Measurements from ENCODE around the gene TMPRSS7.

TMPRSS7 gene

DNA sequence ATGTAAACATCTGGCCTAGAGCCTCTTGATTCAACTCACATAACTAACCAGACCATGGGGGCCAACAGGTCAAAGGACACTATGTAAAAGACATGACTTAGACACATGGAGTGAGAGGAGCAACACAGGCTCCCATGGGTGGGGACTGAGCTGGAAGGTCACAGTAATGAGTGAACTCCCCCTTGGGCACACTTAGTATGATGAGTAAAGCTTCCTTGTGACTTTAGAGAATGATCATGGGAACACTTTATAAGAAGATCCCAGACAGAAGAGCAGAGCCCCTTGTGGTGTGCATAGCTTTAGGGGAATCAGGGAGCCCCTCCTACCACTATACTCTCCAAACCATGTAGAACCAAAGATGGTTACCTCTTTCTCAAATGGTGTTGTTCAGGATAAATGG lies 88.3 kb downstream of the TMPRSS7 start:
- Histone ChIP-seq H3K4me1 (peaks cover 6% of the 10 kb centered on the region; the same call in 1 of the 2 replicates), H3K4me3 (ENCODE audit: low read depth, low read length) (no peak overlapping the region), H3K27me3 (no peaks in the 10 kb centered on the region), H3K9me3 (no peaks in the 10 kb centered on the region), H3K36me3 (no peaks in the 10 kb centered on the region)
- TF ChIP-seq, protein P1, sequence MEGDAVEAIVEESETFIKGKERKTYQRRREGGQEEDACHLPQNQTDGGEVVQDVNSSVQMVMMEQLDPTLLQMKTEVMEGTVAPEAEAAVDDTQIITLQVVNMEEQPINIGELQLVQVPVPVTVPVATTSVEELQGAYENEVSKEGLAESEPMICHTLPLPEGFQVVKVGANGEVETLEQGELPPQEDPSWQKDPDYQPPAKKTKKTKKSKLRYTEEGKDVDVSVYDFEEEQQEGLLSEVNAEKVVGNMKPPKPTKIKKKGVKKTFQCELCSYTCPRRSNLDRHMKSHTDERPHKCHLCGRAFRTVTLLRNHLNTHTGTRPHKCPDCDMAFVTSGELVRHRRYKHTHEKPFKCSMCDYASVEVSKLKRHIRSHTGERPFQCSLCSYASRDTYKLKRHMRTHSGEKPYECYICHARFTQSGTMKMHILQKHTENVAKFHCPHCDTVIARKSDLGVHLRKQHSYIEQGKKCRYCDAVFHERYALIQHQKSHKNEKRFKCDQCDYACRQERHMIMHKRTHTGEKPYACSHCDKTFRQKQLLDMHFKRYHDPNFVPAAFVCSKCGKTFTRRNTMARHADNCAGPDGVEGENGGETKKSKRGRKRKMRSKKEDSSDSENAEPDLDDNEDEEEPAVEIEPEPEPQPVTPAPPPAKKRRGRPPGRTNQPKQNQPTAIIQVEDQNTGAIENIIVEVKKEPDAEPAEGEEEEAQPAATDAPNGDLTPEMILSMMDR (IDR thresholded peaks at IDR 0.05; ENCODE audit: low read depth, low read length), result no peak
- no peak for DNase-seq

GRCh38 chr3:112123548-112123947 lies 89.0 kb downstream of the TMPRSS7 start:
- Histone ChIP-seq H3K36me3 (no peaks in the 10 kb centered on the region), H3K9me3 (no peaks in the 10 kb centered on the region), H3K27me3 (no peaks in the 10 kb centered on the region), H3K4me1 (peaks cover 10% of the 10 kb centered on the region; the same call in 1 of the 2 replicates), H3K4me3 (ENCODE audit: low read depth, low read length) (no peak overlapping the region)
- DNase-seq, result no peak
- TF ChIP-seq, protein P1 (IDR thresholded peaks at IDR 0.05; ENCODE audit: low read depth, low read length), result no peak

DNA sequence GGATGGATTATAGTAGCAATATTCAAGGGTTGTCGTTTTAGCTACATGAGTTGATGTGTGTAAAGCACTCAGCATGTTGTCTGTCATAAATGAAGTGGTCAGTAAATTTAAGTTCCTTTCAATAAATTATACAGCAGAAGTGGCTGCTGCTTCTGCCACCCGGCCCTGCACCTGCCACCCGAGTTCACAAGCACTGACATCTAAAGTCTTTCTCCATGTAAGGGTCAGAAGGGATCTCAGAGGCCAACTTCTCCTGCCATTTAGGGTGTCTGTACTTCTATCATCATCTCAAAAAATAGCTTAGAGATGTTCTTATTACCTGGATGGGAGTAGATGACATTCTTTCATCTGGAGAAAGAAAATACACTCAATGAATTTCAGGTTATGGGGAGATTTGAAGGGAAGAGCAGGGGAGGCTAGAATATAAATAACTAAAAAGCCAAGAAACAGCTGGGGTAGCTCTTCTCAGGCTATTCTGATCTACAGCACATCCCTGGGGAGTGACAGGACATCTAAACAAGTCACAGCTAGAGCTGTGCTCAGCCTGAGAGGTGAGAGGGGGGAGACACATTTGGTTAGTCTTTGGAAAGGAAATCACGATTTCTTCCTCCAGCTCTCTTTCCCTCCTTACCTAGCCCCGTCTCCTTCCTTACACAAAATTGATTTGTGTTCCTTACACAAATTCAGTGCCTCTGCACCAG lies 90.5 kb downstream of the TMPRSS7 start:
- Histone ChIP-seq H3K27me3 (no peaks in the 10 kb centered on the region), H3K36me3 (no peaks in the 10 kb centered on the region), H3K9me3 (no peaks in the 10 kb centered on the region), H3K4me3 (ENCODE audit: low read depth, low read length) (no peak overlapping the region), H3K4me1 (peaks cover 11% of the 10 kb centered on the region; the same call in 1 of the 2 replicates)
- TF ChIP-seq, protein P1 (IDR thresholded peaks at IDR 0.05; ENCODE audit: low read depth, low read length), result no peak
- no peak for DNase-seq

GRCh38 chr3:112126511-112126911 lies 92.0 kb downstream of the TMPRSS7 start:
- DNase-seq, result no peak
- H3K4me1 ChIP-seq, result peaks cover 11% of the 10 kb centered on the region; the same call in 1 of the 2 replicates
- TF ChIP-seq, protein P1 (IDR thresholded peaks at IDR 0.05; ENCODE audit: low read depth, low read length), result no peak
- no peaks in the 10 kb centered on the region for H3K27me3 ChIP-seq
- no peaks in the 10 kb centered on the region for H3K36me3 ChIP-seq
- no peaks in the 10 kb centered on the region for H3K9me3 ChIP-seq
- no peak overlapping the region for H3K4me3 ChIP-seq (ENCODE audit: low read depth, low read length)

DNA sequence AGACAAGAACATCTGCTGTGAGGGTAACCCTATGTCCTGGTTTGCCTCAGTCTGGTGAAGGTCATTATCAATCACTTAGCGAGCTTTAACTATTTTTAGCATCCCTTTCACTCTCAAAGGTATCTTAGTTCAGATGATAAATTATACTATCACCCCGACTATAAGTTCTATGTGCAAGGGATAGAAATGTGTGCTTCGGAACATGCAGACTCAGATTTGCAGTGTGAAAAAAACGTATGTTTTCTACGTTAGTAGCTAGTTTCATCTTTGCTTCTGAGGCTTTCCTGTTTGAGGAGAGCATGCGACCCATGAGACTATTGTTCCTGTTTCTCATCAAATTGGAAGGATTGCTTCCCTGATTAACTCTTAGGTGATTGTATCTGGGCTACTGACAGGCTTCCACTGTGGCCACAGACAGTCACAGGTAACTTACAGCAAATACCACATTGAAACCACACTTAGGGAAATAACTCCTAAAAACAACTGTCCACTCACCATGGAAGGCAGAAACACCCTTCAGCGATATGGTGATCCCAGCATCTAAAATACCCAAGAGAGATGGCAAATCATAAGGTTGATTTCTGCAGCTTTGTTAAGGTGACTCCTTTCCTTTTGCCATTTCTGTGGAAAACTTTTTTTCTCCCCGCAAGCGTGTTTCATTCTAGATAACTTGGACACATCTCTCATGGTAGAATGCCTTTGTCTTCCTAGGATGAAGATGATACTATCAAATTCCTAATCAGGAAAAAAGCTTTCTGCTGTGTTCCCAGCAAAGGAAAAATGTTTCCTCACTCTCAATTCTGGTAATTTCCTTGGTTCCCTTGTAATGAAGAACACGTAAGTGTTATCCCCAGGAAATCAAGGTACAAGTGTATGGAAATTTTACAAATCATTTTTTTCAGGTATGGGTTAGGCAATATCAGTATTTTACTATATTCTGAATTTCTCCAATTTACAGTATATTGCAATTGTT lies 93.3 kb downstream of the TMPRSS7 start:
- TF ChIP-seq, protein P1 (IDR thresholded peaks at IDR 0.05; ENCODE audit: low read depth, low read length), result no peak
- Histone ChIP-seq H3K36me3 (no peaks in the 10 kb centered on the region), H3K4me1 (peaks cover 11% of the 10 kb centered on the region; the same call in 1 of the 2 replicates)

More for the DNA sequence above, 93.3 kb downstream of the TMPRSS7 start:
- Histone ChIP-seq H3K27me3 (no peaks in the 10 kb centered on the region), H3K4me3 (ENCODE audit: low read depth, low read length) (no peak overlapping the region), H3K9me3 (no peaks in the 10 kb centered on the region)
- DNase-seq, result no peak

Measured in BE2C (cell line).